Heart left ventricle (tissue), 13 donors: Measurements from ENCODE around the gene CCBE1.

ENCODE experiments used
- CTCF ChIP-seq, 12 donors: fragments of 200-600 bp; sonication (generic) in 4 of 12; IDR thresholded peaks; one replicate each; pipeline versions ENCODE4 v1.5.0 to v1.8.0; 2018 to 2022; ENCODE audit warnings: antibody characterized with exemption in 12 of 12, mild to moderate bottlenecking in 5 of 12
- POLR2A ChIP-seq, 2 donors: fragments of 450-650 bp; IDR thresholded peaks; one replicate each; pipeline ENCODE4 v1.6.1; 2017; ENCODE audit warnings: antibody characterized with exemption in 2 of 2, mild to moderate bottlenecking in 2 of 2, moderate library complexity in 2 of 2
- donor health status: ischemic (EF 13 %, LVEDD 7.1; RV severe dilation, severe dysfunction).
- donor health status: DM: no; HTN: yes; CAD: no.
- donor health status: DM: no; HTN: no; CAD: no.
- donor health status: ischemic (EF 25% LVEDD 6.9; RV normal size, moderate dysfunction).
- donor health status: ischemic (EF 25% LVEDD 5.7; RV mildly dilated, moderate dysfunction).
- donor health status: ischemic (EF 35%, LVEDD 5.7; RV mildly dilated, moderate dysfunction).
- donor health status: nonischemic (EF 11% LVEDD 7.7; RV severe dilation, severe dysfunction).
- donor health status: DM: yes; HTN: yes; CAD: no.
- donor health status: PGD.
- donor health status: ischemic (EF 29% LVEDD 5.4; RV normal size, mild dysfunction).
- donor health status: nonischemic (EF 23%, LVEDD 6.1; RV moderate dilation, normal function).

- TF ChIP-seq CTCF (IDR thresholded peaks at IDR 0.05) (no peak), POLR2A (IDR thresholded peaks at IDR 0.05) (no peak)
Measured at GRCh38 chr18:59610546-59611140, 86.6 kb downstream of the CCBE1 start.
